ENCODE measurements around the gene CYTH3. TPM values are rescaled to one million over a fixed set of nuclear protein-coding genes. Genes with fewer than 3 reads are reported as not detected.

Gene CYTH3
- total RNA-seq, 1 experiment from 2014 or later, result 16.7 TPM

- ATAC-seq (no peak), DNase-seq (ENCODE audit: low read depth, low spot score) (no peak)
- TF ChIP-seq ZFX (IDR thresholded peaks at IDR 0.05) (no peak), ATF3 (IDR thresholded peaks at IDR 0.05) (no peak), EGR1 (IDR thresholded peaks at IDR 0.05; ENCODE audit: low read depth) (no peak), SRF (IDR thresholded peaks at IDR 0.05; ENCODE audit: low read depth) (no peak), CTCF (IDR thresholded peaks at IDR 0.05 in 2 of 3, conservative IDR thresholded peaks at IDR 0.05 in 1 of 3; ENCODE audit: borderline replicate concordance in 1 of 3, insufficient read depth in 1 of 3, low read depth in 2 of 3, low read length in 2 of 3) (no peak), JUND (IDR thresholded peaks at IDR 0.05) (no peak), POLR2AphosphoS5 (IDR thresholded peaks at IDR 0.05; ENCODE audit: low read depth, low read length) (no peak), SP1 (IDR thresholded peaks at IDR 0.05; ENCODE audit: low read depth) (no peak)
- Histone ChIP-seq H3K4me3 (replicated peaks in 1 of 2; ENCODE audit: low read depth in 1 of 2, low read length in 2 of 2) (no peak overlapping the region), H3K4me2 (ENCODE audit: low read length) (no peak overlapping the region), H3K4me1 (ENCODE audit: control insufficient read depth in 1 of 2, insufficient read depth in 2 of 2, low read length in 2 of 2) (peaks cover 13 to 27% of the 10 kb centered on the region in 2 experiments), H3K27me3 (ENCODE audit: insufficient read depth, low read length) (no peaks in the 10 kb centered on the region), H3K36me3 (ENCODE audit: control insufficient read depth in 1 of 2, insufficient read depth in 2 of 2, low read length in 2 of 2) (no peaks in the 10 kb centered on the region), H3K27ac (ENCODE audit: low read depth, low read length) (no peak overlapping the region), H3K79me2 (ENCODE audit: insufficient read depth, low read length) (no peaks in the 10 kb centered on the region), H2AFZ (ENCODE audit: low read depth, low read length, poor library complexity, severe bottlenecking) (no peak overlapping the region), H3K9me2 (ENCODE audit: insufficient read depth) (no peaks in the 10 kb centered on the region), H4K20me1 (ENCODE audit: insufficient read depth) (no peaks in the 10 kb centered on the region), H3K9ac (ENCODE audit: low read length) (no peak overlapping the region), H3K9me3 (ENCODE audit: control insufficient read depth in 1 of 2, insufficient read depth in 1 of 2, low read depth in 1 of 2, low read length in 2 of 2) (no peaks in the 10 kb centered on the region)
- intact Hi-C loops (cut with micrococcal nuclease), result no loop called here
- no TSS peak for BruUV-seq (replicated peaks)
- POLR2A ChIA-PET, result no interaction called here
- CTCF ChIA-PET, result no interaction called here
- RAD21 ChIA-PET (ENCODE audit: low non-redundant PET in 1 of 2, low total read pairs in 2 of 2, uncharacterized antibody in 2 of 2, unreplicated experiment in 2 of 2), result no interaction called here
Observed at GRCh38 chr7:6277476-6277875, 5.1 kb upstream of the CYTH3 start.

- Histone ChIP-seq H3K27ac (ENCODE audit: low read depth, low read length) (no peak overlapping the region), H3K9ac (ENCODE audit: low read length) (no peak overlapping the region), H3K36me3 (ENCODE audit: control insufficient read depth in 1 of 2, insufficient read depth in 2 of 2, low read length in 2 of 2) (no peaks in the 10 kb centered on the region), H2AFZ (ENCODE audit: low read depth, low read length, poor library complexity, severe bottlenecking) (no peak overlapping the region), H3K79me2 (ENCODE audit: insufficient read depth, low read length) (no peaks in the 10 kb centered on the region), H4K20me1 (ENCODE audit: insufficient read depth) (no peaks in the 10 kb centered on the region), H3K4me3 (replicated peaks in 1 of 2; ENCODE audit: low read depth in 1 of 2, low read length in 2 of 2) (no peak overlapping the region), H3K4me2 (ENCODE audit: low read length) (no peak overlapping the region), H3K9me3 (ENCODE audit: control insufficient read depth in 1 of 2, insufficient read depth in 1 of 2, low read depth in 1 of 2, low read length in 2 of 2) (no peaks in the 10 kb centered on the region), H3K27me3 (ENCODE audit: insufficient read depth, low read length) (no peaks in the 10 kb centered on the region), H3K9me2 (ENCODE audit: insufficient read depth) (no peaks in the 10 kb centered on the region), H3K4me1 (ENCODE audit: control insufficient read depth in 1 of 2, insufficient read depth in 2 of 2, low read length in 2 of 2) (peaks cover 10 to 22% of the 10 kb centered on the region in 2 experiments)
- CTCF ChIA-PET, result no interaction called here
- BruUV-seq (replicated peaks), result no TSS peak
- POLR2A ChIA-PET, result no interaction called here
- no peak for ATAC-seq
- intact Hi-C loops (cut with micrococcal nuclease), result no loop called here
- RAD21 ChIA-PET (ENCODE audit: low non-redundant PET in 1 of 2, low total read pairs in 2 of 2, uncharacterized antibody in 2 of 2, unreplicated experiment in 2 of 2), result no interaction called here
- TF ChIP-seq EZH2 (IDR thresholded peaks at IDR 0.05), result no peak
- TF ChIP-seq FOSL1 (IDR thresholded peaks at IDR 0.05; ENCODE audit: low read depth), result no peak
- TF ChIP-seq EGR1 (IDR thresholded peaks at IDR 0.05; ENCODE audit: low read depth), result no peak
- no peak for TF ChIP-seq MAX (IDR thresholded peaks at IDR 0.05)
- no peak for TF ChIP-seq ATF3 (IDR thresholded peaks at IDR 0.05)
- DNase-seq (ENCODE audit: low read depth, low spot score), result no peak
Observed at GRCh38 chr7:6276911-6277408, 4.5 kb upstream of the CYTH3 start.
